HepG2 (cell line): ENCODE data around the gene UTRN. TPM values are rescaled to one million over a fixed set of nuclear protein-coding genes. Genes with fewer than 3 reads are reported as not detected.
A peak's percentile ranks its signal among the peaks of the same experiment; 100 is the strongest.

ENCODE experiments used
- ARNTL ChIP-seq: sonication (generic); formaldehyde crosslinking; IDR thresholded peaks from 2 replicates; pipeline ENCODE4 v1.4.0; 2020; ENCODE audit warnings: mild to moderate bottlenecking, missing genetic modification reagents
- FOSL1 ChIP-seq: sonication (generic); formaldehyde crosslinking; IDR thresholded peaks from 2 replicates; pipeline ENCODE4 v1.9.0; 2021; ENCODE audit warnings: missing genetic modification reagents, borderline replicate concordance
- FOXC1 ChIP-seq: sonication (generic); formaldehyde crosslinking; IDR thresholded peaks from 2 replicates; pipeline ENCODE4 v1.8.0; 2022; ENCODE audit warnings: mild to moderate bottlenecking, missing genetic modification reagents, borderline replicate concordance
- HOXA5 ChIP-seq: sonication (generic); formaldehyde crosslinking; IDR thresholded peaks from 2 replicates; pipeline ENCODE4 v1.4.0; 2020; ENCODE audit warnings: missing genetic modification reagents
- JUN ChIP-seq: sonication (generic); formaldehyde crosslinking; IDR thresholded peaks from 2 replicates; pipeline ENCODE4 v1.4.0; 2020; ENCODE audit warnings: mild to moderate bottlenecking, missing genetic modification reagents
- KDM5B ChIP-seq: sonication (generic); formaldehyde crosslinking; IDR thresholded peaks from 2 replicates; pipeline ENCODE4 v1.4.0; 2020; ENCODE audit warnings: missing genetic modification reagents, mild to moderate bottlenecking, borderline replicate concordance
- POLR2AphosphoS2 ChIP-seq: IDR thresholded peaks from 2 replicates; pipeline ENCODE4 v1.6.1; 2011; ENCODE audit warnings: low read depth, low read length, improper control_type of control experiment
- PRPF4 ChIP-seq: fragments of 200-400 bp; formaldehyde crosslinking; IDR thresholded peaks from 2 replicates; pipeline ENCODE4 v1.6.1; 2016; ENCODE audit warnings: low read length, low read depth; ENCODE audit not compliant: poor library complexity, severe bottlenecking
- SP140L ChIP-seq: sonication (generic); formaldehyde crosslinking; IDR thresholded peaks from 2 replicates; pipeline ENCODE4 v1.4.0; 2020; ENCODE audit warnings: missing genetic modification reagents, borderline replicate concordance
- TCF7 ChIP-seq: sonication (generic); IDR thresholded peaks from 2 replicates; pipeline ENCODE4 v1.6.1; 2016; ENCODE audit warnings: antibody characterized with exemption, low read depth
- THAP9 ChIP-seq: sonication (generic); formaldehyde crosslinking; IDR thresholded peaks from 2 replicates; pipeline ENCODE4; 2020; ENCODE audit warnings: missing genetic modification reagents, mild to moderate bottlenecking, borderline replicate concordance
- XRCC5 ChIP-seq: fragments of 200-400 bp; formaldehyde crosslinking; optimal IDR thresholded peaks from 2 replicates; pipeline ENCODE3; 2017; ENCODE audit warnings: mild to moderate bottlenecking, low read length
- ZBTB43 ChIP-seq: sonication (generic); formaldehyde crosslinking; conservative IDR thresholded peaks from 2 replicates; pipeline ENCODE4 v1.4.0; 2020; ENCODE audit warnings: missing genetic modification reagents
- ZFX ChIP-seq: sonication (generic); formaldehyde crosslinking; IDR thresholded peaks from 2 replicates; pipeline ENCODE4 v1.4.0; 2020; ENCODE audit warnings: mild to moderate bottlenecking, low read depth, missing genetic modification reagents, moderate library complexity
- ZNF33A ChIP-seq: sonication (generic); formaldehyde crosslinking; IDR thresholded peaks from 2 replicates; pipeline ENCODE4 v1.5.1; 2020; ENCODE audit warnings: missing genetic modification reagents, mild to moderate bottlenecking, moderate library complexity, borderline replicate concordance
- polyA plus RNA-seq, 8 experiments: library from polyadenylated mRNA; depleted of rRNA in 3 of 8; stranded (reverse) in 7 of 8; unstranded in 1 of 8; fragments of >200 nt; fragmentation: Illumina TruSeq in 4 of 8; extraction: Trizol in 4 of 8; gene quantifications; 2 replicates each; pipeline versions ENCODE4 v1.2.1 to v1.2.3, GENCODE V29; 2011 to 2016; ENCODE audit warnings: low read depth in 4 of 8, missing spikeins in 1 of 8, mixed read lengths in 1 of 8; ENCODE audit not compliant: insufficient read depth in 1 of 8
- total RNA-seq, 5 experiments: library from RNA; depleted of rRNA; stranded (reverse); fragments of >200 nt; fragmentation: Illumina TruSeq; extraction: Trizol; gene quantifications; 2 replicates each; pipeline ENCODE4 v1.2.3, GENCODE V29; 2016; ENCODE audit warnings: low read depth in 1 of 5
- TF ChIP-seq, protein P1 (sequence below): sonication (generic); formaldehyde crosslinking; conservative IDR thresholded peaks from 2 replicates; pipeline ENCODE4 v1.8.1; 2023; ENCODE audit warnings: missing genetic modification reagents
- TF ChIP-seq, protein P2 (sequence below): sonication (generic); formaldehyde crosslinking; IDR thresholded peaks from 2 replicates; pipeline ENCODE4 v1.4.0; 2020; ENCODE audit warnings: missing genetic modification reagents, borderline replicate concordance
- TF ChIP-seq, protein P3 (sequence below): sonication (generic); formaldehyde crosslinking; IDR thresholded peaks from 2 replicates; pipeline ENCODE4 v1.5.0; 2020; ENCODE audit warnings: mild to moderate bottlenecking, missing genetic modification reagents, moderate library complexity

UTRN gene
- total and polyA plus RNA-seq, 2 of the 13 experiments (the other 11 are each of a cell fraction or from before 2014, with no cell fraction given), result 102 to 116 TPM

GRCh38 chr6:144284783-144285547 is at the start of gene UTRN (continued):
- TF ChIP-seq, protein P1, sequence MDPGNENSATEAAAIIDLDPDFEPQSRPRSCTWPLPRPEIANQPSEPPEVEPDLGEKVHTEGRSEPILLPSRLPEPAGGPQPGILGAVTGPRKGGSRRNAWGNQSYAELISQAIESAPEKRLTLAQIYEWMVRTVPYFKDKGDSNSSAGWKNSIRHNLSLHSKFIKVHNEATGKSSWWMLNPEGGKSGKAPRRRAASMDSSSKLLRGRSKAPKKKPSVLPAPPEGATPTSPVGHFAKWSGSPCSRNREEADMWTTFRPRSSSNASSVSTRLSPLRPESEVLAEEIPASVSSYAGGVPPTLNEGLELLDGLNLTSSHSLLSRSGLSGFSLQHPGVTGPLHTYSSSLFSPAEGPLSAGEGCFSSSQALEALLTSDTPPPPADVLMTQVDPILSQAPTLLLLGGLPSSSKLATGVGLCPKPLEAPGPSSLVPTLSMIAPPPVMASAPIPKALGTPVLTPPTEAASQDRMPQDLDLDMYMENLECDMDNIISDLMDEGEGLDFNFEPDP (CRISPR knock-in tag), result no peak
- TF ChIP-seq HOXA5 (CRISPR knock-in tag), result no peak; the same call in none of the 2 replicates
- TF ChIP-seq XRCC5, result peak; percentile 45
- peak; percentile 83; the same call in 1 of the 2 replicates for TF ChIP-seq FOXC1 (CRISPR knock-in tag)
- TF ChIP-seq SP140L (CRISPR knock-in tag), result 0 out of 2 replicates have a peak, but pooled peaks have one; percentile 58
- TF ChIP-seq ZFX (CRISPR knock-in tag), result peak; percentile 86
- no peak for TF ChIP-seq JUN (CRISPR knock-in tag)
- TF ChIP-seq THAP9 (CRISPR knock-in tag), result no peak; the same call in 1 of the 2 replicates
- TF ChIP-seq TCF7, result no peak; the same call in 1 of the 2 replicates
- TF ChIP-seq POLR2AphosphoS2, result no peak
- peak; percentile 66; the same call in 1 of the 2 replicates for TF ChIP-seq ZBTB43 (CRISPR knock-in tag)
- peak; percentile 56; the same call in 1 of the 2 replicates for TF ChIP-seq ARNTL
- TF ChIP-seq, protein P2, sequence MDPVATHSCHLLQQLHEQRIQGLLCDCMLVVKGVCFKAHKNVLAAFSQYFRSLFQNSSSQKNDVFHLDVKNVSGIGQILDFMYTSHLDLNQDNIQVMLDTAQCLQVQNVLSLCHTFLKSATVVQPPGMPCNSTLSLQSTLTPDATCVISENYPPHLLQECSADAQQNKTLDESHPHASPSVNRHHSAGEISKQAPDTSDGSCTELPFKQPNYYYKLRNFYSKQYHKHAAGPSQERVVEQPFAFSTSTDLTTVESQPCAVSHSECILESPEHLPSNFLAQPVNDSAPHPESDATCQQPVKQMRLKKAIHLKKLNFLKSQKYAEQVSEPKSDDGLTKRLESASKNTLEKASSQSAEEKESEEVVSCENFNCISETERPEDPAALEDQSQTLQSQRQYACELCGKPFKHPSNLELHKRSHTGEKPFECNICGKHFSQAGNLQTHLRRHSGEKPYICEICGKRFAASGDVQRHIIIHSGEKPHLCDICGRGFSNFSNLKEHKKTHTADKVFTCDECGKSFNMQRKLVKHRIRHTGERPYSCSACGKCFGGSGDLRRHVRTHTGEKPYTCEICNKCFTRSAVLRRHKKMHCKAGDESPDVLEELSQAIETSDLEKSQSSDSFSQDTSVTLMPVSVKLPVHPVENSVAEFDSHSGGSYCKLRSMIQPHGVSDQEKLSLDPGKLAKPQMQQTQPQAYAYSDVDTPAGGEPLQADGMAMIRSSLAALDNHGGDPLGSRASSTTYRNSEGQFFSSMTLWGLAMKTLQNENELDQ (CRISPR knock-in tag), result no peak
- TF ChIP-seq, protein P3, sequence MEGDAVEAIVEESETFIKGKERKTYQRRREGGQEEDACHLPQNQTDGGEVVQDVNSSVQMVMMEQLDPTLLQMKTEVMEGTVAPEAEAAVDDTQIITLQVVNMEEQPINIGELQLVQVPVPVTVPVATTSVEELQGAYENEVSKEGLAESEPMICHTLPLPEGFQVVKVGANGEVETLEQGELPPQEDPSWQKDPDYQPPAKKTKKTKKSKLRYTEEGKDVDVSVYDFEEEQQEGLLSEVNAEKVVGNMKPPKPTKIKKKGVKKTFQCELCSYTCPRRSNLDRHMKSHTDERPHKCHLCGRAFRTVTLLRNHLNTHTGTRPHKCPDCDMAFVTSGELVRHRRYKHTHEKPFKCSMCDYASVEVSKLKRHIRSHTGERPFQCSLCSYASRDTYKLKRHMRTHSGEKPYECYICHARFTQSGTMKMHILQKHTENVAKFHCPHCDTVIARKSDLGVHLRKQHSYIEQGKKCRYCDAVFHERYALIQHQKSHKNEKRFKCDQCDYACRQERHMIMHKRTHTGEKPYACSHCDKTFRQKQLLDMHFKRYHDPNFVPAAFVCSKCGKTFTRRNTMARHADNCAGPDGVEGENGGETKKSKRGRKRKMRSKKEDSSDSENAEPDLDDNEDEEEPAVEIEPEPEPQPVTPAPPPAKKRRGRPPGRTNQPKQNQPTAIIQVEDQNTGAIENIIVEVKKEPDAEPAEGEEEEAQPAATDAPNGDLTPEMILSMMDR, result peak; percentile 27; the same call in 1 of the 2 replicates
- TF ChIP-seq ZNF33A (CRISPR knock-in tag), result peak; percentile 69; the same call in 1 of the 2 replicates
- no peak for TF ChIP-seq PRPF4
- TF ChIP-seq KDM5B (CRISPR knock-in tag), result peak; percentile 96
- TF ChIP-seq FOSL1, result no peak
